GM12878 (cell line): Measurements from ENCODE around the gene TMEM86A. TPM values are rescaled to one million over a fixed set of nuclear protein-coding genes. Genes with fewer than 3 reads are reported as not detected.

Experiments used
- ATAC-seq: fragments of 200-7000 bp; cut with Tn5 transposase; 3 replicates; pipeline ENCODE4 v1.9.1; 2020; ENCODE audit warnings: mild to moderate bottlenecking, moderate library complexity
- BruUV-seq: library from RNA; stranded (reverse); fragments of 400-500 nt; replicated peaks from 2 replicates; lab custom pipeline; 2021; lab: Mats Ljungman, UMichigan
- CTCF ChIA-PET: fragments of 300-600 bp; sonication (Branson Sonifier 250); formaldehyde crosslinking; extraction: SDS; loops from one replicate; lab custom pipeline; 2021; ENCODE audit warnings: inconsistent platforms; lab: Yijun Ruan, JAX
- POLR2A ChIA-PET: fragments of 350-600 bp; formaldehyde crosslinking; extraction: SDS; loops from one replicate; lab custom pipeline; 2021; ENCODE audit warnings: inconsistent platforms; lab: Charles Lee
- RAD21 ChIA-PET: fragments of 300-600 bp; sonication (Branson Sonifier 250); formaldehyde crosslinking; loops from one replicate; lab custom pipeline; 2023; ENCODE audit warnings: antibody characterized with exemption; ENCODE audit not compliant: unreplicated experiment; lab: Charles Lee
- SMC1A ChIA-PET: fragments of 300-600 bp; sonication (Branson Sonifier 250); formaldehyde crosslinking; loops from one replicate; lab custom pipeline; 2023; ENCODE audit not compliant: unreplicated experiment, uncharacterized antibody; lab: Charles Lee
- DNase-seq: peaks from one replicate; pipeline ENCODE4 v3.0.0-alpha.2; 2011; ENCODE audit warnings: low read depth, low spot score
- FAIRE-seq: peaks from 3 replicates; lab custom pipeline; 2011; peaks lifted over from hg19 to GRCh38; lab: Jason Lieb, UNC
- H2AFZ ChIP-seq: 2 replicates; pipeline ENCODE4 v1.6.0; 2011; ENCODE audit warnings: low read depth, low read length, control low read depth; ENCODE audit not compliant: control insufficient read depth
- H3K27ac ChIP-seq: 2 replicates; pipeline ENCODE4 v1.5.1; 2011; ENCODE audit warnings: control low read depth; ENCODE audit not compliant: control insufficient read depth, insufficient read depth
- H3K27me3 ChIP-seq, 2 experiments: replicated peaks in 1 of 2; 2 replicates each; pipeline versions ENCODE4 v1.6.0 to v1.6.1; 2011; ENCODE audit warnings: low read length in 1 of 2; ENCODE audit not compliant: control insufficient read depth in 2 of 2, insufficient read depth in 2 of 2
- H3K36me3 ChIP-seq, 2 experiments: 2 replicates each; pipeline ENCODE4 v1.5.1; 2011; ENCODE audit warnings: low read length in 1 of 2; ENCODE audit not compliant: control insufficient read depth in 2 of 2, insufficient read depth in 2 of 2
- H3K4me1 ChIP-seq: 2 replicates; pipeline ENCODE4 v1.6.1; 2011; ENCODE audit warnings: mild to moderate bottlenecking, low read length, moderate library complexity, mixed read lengths; ENCODE audit not compliant: control insufficient read depth, insufficient read depth
- H3K4me2 ChIP-seq: 2 replicates; pipeline ENCODE4 v1.6.0; 2011; ENCODE audit warnings: control low read depth; ENCODE audit not compliant: control insufficient read depth, insufficient read depth
- H3K4me3 ChIP-seq: fragments of 200-600 bp; sonication (generic); 2 replicates; pipeline ENCODE4 v1.5.1; 2016
- H3K79me2 ChIP-seq: 2 replicates; pipeline ENCODE4 v1.6.0; 2011; ENCODE audit warnings: low read length; ENCODE audit not compliant: control insufficient read depth, insufficient read depth
- H3K9ac ChIP-seq: 2 replicates; pipeline ENCODE4 v1.8.0; 2011; ENCODE audit warnings: low read length, control low read depth, mixed read lengths; ENCODE audit not compliant: control insufficient read depth, insufficient read depth
- H3K9me3 ChIP-seq: replicated peaks from 3 replicates; pipeline ENCODE4 v1.5.1; 2011; ENCODE audit warnings: mild to moderate bottlenecking, low read length; ENCODE audit not compliant: control insufficient read depth, insufficient read depth
- H4K20me1 ChIP-seq: 2 replicates; pipeline ENCODE4 v1.6.0; 2011; ENCODE audit not compliant: control insufficient read depth, insufficient read depth
- BMI1 ChIP-seq: fragments of 450-650 bp; IDR thresholded peaks from 2 replicates; pipeline ENCODE4 v1.6.1; 2016; ENCODE audit warnings: mild to moderate bottlenecking, moderate library complexity, borderline replicate concordance
- CBX5 ChIP-seq: sonication (generic); IDR thresholded peaks from 2 replicates; pipeline ENCODE4 v1.6.1; 2016; ENCODE audit warnings: low read depth, moderate library complexity, mild to moderate bottlenecking, inconsistent platforms
- E4F1 ChIP-seq: fragments of 450-650 bp; IDR thresholded peaks from 2 replicates; pipeline ENCODE4 v1.6.1; 2018; ENCODE audit warnings: borderline replicate concordance, mild to moderate bottlenecking; ENCODE audit not compliant: partially characterized antibody
- EZH2 ChIP-seq: IDR thresholded peaks from 2 replicates; pipeline ENCODE4 v1.6.1; 2012; ENCODE audit warnings: low read depth, mild to moderate bottlenecking, control low read depth, inconsistent platforms, low read length, borderline replicate concordance; ENCODE audit not compliant: control insufficient read depth
- IKZF2 ChIP-seq, 2 experiments: fragments of 450-650 bp; IDR thresholded peaks; 2 replicates each; pipeline ENCODE4 v1.6.1; 2017; ENCODE audit warnings: mild to moderate bottlenecking in 2 of 2, moderate library complexity in 2 of 2
- MAX ChIP-seq: IDR thresholded peaks from 2 replicates; pipeline ENCODE4 v1.6.1; 2012; ENCODE audit warnings: low read depth, low read length, improper control_type of control experiment
- NR2C1 ChIP-seq: fragments of 450-650 bp; IDR thresholded peaks from 2 replicates; pipeline ENCODE4 v1.6.1; 2017; ENCODE audit warnings: antibody characterized with exemption, mild to moderate bottlenecking, moderate library complexity
- NR2F1 ChIP-seq: fragments of 450-650 bp; conservative IDR thresholded peaks from 2 replicates; pipeline ENCODE4 v1.6.1; 2017; ENCODE audit warnings: mild to moderate bottlenecking
- SKIL ChIP-seq: fragments of 450-650 bp; IDR thresholded peaks from 2 replicates; pipeline ENCODE4 v1.6.1; 2017; ENCODE audit warnings: mild to moderate bottlenecking, low read depth, inconsistent platforms; ENCODE audit not compliant: poor library complexity, severe bottlenecking
- SMAD5 ChIP-seq: IDR thresholded peaks from 2 replicates; pipeline ENCODE4 v1.6.1; 2016; ENCODE audit warnings: antibody characterized with exemption, low read depth
- SP1 ChIP-seq: IDR thresholded peaks from one replicate; pipeline ENCODE4 v1.6.1; 2011; ENCODE audit warnings: low read depth, low read length
- ZNF24 ChIP-seq: fragments of 450-650 bp; IDR thresholded peaks from 2 replicates; pipeline ENCODE4 v1.6.1; 2017; ENCODE audit warnings: antibody characterized with exemption, mild to moderate bottlenecking
- ZNF274 ChIP-seq: IDR thresholded peaks from one replicate; pipeline ENCODE4 v1.8.0; 2011; ENCODE audit not compliant: insufficient read length, insufficient read depth
- WGBS: methylation state at CpG from one replicate; pipeline ENCODE4 v1.1.6; 2016; ENCODE audit warnings: low lambda C conversion rate; ENCODE audit not compliant: insufficient replicate concordance, insufficient coverage; ENCODE audit errors: missing lambda C conversion rate; 5-methylcytosine and 5-hydroxymethylcytosine counted together
- in situ Hi-C: fragments of 300-500 bp; cut with MboI; formaldehyde crosslinking; loops from 9 replicates; pipeline ENCODE4 v1.14.3; 2018; ENCODE audit warnings: mixed read lengths
- intact Hi-C: fragments of 100-400 bp; cut with micrococcal nuclease; formaldehyde crosslinking; loops from one replicate; pipeline ENCODE4 v1.14.2; 2022; ENCODE audit not compliant: unreplicated experiment
- polyA plus RNA-seq, 11 experiments: library from polyadenylated mRNA; depleted of rRNA in 4 of 11; unstranded in 6 of 11; stranded (reverse) in 5 of 11; fragments of >200 nt; fragmentation: Nextera tagmentation in 4 of 11; fragmentation: Illumina TruSeq in 1 of 11; extraction: Ambion mirVana in 4 of 11; extraction: Trizol in 1 of 11; gene quantifications; 1 replicate in 1 of 11; 2 replicates in 10 of 11; pipeline versions ENCODE4 v1.2.1 to v1.2.3, GENCODE V29; 2011 to 2016; ENCODE audit warnings: inconsistent platforms in 2 of 11, missing spikeins in 2 of 11, low read depth in 1 of 11
- total RNA-seq, 4 experiments: library from RNA; depleted of rRNA in 3 of 4; stranded (reverse); fragments of >200 nt in 3 of 4; fragmentation: Illumina TruSeq in 1 of 4; extraction: Trizol in 1 of 4; gene quantifications; 2 replicates each; pipeline versions ENCODE4 v1.2.1 to v1.2.3, GENCODE V29; 2013 to 2021
- TF ChIP-seq, protein P1 (sequence below): fragments of 450-650 bp; IDR thresholded peaks from 2 replicates; pipeline ENCODE4 v1.6.1; 2016; ENCODE audit warnings: mild to moderate bottlenecking
- TF ChIP-seq, protein P2 (sequence below): IDR thresholded peaks from 2 replicates; pipeline ENCODE4 v1.6.1; 2012; ENCODE audit warnings: low read depth, low read length, improper control_type of control experiment

The TMEM86A gene
- total and polyA plus RNA-seq, 10 of the 15 experiments (the other 5 are each of a cell fraction or from before 2014, with no cell fraction given) = 0.01 to 0.11 (median 0.06) TPM; not detected in 7

DNA sequence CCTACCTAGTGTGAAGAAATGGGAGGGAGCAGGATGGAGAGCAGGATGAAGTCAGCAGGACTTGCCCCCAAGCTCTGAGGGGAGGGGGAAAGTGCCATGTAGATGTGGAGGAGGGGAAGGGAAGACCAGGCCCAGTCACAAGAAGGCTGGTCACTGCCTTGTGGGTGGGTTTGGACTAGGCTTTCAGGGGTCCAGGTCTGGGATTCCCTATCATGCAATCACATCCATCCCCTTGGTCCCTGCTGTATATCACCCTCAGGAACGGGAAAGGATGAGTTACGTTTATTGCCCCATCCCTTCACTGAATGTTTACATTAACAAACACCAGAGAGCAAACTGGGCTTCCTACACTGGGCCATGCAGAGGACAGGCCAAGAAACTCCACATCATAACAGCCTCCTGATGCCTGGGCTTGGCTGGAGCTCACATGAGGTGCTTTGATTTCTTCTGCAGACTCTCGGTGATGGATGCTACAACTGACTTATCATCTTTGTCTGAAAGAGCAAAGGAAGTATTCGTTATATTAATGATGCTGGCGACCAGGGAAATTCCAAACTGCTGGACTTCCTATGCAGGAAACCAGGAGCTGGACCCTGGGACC lies 5.6 kb downstream of the TMEM86A start (continued):
- TF ChIP-seq E4F1 (no peak), SKIL (no peak)

DNA sequence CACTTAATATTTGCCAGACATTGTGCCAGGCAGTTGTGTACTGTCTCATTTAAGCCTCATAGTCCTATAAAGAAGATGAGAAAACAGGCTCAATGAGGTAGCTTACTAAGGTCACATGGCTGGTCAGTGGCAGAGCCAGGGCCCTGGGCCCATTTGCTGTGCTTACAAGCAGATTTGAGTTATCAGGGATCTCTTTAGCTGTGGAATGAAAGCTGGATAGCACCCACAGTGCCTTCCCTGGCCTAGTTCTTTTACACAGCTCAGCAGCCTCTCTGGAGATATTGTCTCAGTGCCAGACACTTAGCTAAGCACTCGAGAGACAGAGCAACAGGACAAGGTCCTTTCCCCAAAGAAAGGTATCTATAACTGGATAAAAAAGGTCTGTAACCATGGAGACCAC lies 6.1 kb downstream of the TMEM86A start:
- WGBS = 0% methylated on average over 1 of the region's 1 CpG
- no TSS peak for BruUV-seq
- FAIRE-seq (no peak), DNase-seq (no peak), ATAC-seq (no peak)
- Histone ChIP-seq H3K79me2 (no peaks in the 10 kb centered on the region), H3K27ac (no peak overlapping the region), H2AFZ (no peak overlapping the region), H3K4me1 (peaks cover 2% of the 10 kb centered on the region; the same call in 1 of the 2 replicates), H3K27me3 (peaks cover 8 to 17% of the 10 kb centered on the region in 2 experiments), H3K36me3 (no peaks in the 10 kb centered on the region), H4K20me1 (no peaks in the 10 kb centered on the region), H3K4me3 (no peak overlapping the region), H3K4me2 (no peak overlapping the region), H3K9ac (no peak overlapping the region), H3K9me3 (no peaks in the 10 kb centered on the region; the same call in 2 of the 3 replicates)
- ChIA-PET SMC1A (interaction anchor here (0.5 to 1.3 kb wide), 3 partner anchors 17 to 332 kb away, joined by 3 read pairs; no protein-coding TSS in a partner anchor), POLR2A (no interaction called here), CTCF (interaction anchor here (1.0 to 2.2 kb wide), 5 partner anchors 9 to 164 kb away, joined by 3 to 14 read pairs (median 8); no protein-coding TSS in a partner anchor), RAD21 (interaction anchor here (1.1 kb wide), 1 partner anchor 71 kb away, joined by 3 read pairs; the partner anchor contains the start of gene SPTY2D1)
- intact Hi-C loops = no loop called here
- in situ Hi-C loops = no loop called here
- TF ChIP-seq NR2C1 (no peak), EZH2 (no peak), IKZF2 (IDR thresholded peaks at IDR 0.05) (no peak), MAX (no peak), ZNF24 (no peak), ZNF274 (no peak), BMI1 (no peak), SP1 (no peak), NR2F1 (no peak), SMAD5 (no peak), CBX5 (no peak)
- TF ChIP-seq, protein P1, sequence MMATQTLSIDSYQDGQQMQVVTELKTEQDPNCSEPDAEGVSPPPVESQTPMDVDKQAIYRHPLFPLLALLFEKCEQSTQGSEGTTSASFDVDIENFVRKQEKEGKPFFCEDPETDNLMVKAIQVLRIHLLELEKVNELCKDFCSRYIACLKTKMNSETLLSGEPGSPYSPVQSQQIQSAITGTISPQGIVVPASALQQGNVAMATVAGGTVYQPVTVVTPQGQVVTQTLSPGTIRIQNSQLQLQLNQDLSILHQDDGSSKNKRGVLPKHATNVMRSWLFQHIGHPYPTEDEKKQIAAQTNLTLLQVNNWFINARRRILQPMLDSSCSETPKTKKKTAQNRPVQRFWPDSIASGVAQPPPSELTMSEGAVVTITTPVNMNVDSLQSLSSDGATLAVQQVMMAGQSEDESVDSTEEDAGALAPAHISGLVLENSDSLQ = no peak
- TF ChIP-seq, protein P2, sequence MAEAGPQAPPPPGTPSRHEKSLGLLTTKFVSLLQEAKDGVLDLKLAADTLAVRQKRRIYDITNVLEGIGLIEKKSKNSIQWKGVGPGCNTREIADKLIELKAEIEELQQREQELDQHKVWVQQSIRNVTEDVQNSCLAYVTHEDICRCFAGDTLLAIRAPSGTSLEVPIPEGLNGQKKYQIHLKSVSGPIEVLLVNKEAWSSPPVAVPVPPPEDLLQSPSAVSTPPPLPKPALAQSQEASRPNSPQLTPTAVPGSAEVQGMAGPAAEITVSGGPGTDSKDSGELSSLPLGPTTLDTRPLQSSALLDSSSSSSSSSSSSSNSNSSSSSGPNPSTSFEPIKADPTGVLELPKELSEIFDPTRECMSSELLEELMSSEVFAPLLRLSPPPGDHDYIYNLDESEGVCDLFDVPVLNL = no peak
